Measurements from ENCODE around the gene ASIC4. TPM values are rescaled to one million over a fixed set of nuclear protein-coding genes. Genes with fewer than 3 reads are reported as not detected.
A peak's percentile ranks its signal among the peaks of the same experiment; 100 is the strongest.

ASIC4 gene
- total and polyA plus RNA-seq, 2 of the 13 experiments (the other 11 are each of a cell fraction or from before 2014, with no cell fraction given) = 0.03 TPM; not detected in 1

DNA sequence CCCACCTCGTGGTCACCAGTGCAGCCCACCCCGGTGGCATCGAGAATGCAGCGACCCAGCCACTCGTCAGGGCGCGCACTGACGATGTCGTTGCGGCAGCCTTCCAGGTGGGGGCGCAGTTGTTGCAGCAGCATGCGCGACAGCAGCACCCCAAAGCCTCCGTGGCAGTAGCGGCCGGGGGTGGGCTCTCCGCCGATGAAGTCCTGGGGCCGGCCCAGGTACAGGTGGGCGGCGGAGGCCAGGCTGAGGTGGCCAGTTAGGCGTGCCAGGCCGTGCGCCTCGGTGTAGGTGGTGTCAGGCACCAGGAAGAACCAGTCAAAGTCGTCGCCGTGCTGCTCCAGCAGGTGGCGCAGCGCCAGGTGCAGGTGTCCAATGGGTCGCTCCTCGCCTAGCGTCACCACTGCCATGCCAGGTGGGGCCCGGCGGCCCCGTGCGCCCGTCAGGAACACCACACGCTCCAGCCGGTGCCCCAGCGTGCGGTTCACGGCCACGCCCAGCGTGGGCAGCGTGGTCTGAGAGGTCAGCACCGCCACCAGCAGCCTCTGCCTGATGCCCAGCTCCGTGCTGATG lies 27.4 kb downstream of the ASIC4 start (continued):
- TF ChIP-seq ZFP36 (IDR thresholded peaks at IDR 0.05; ENCODE audit: borderline replicate concordance, low read depth, low read length, partially characterized antibody) (no peak), HNRNPLL (IDR thresholded peaks at IDR 0.05; ENCODE audit: low read depth, low read length, poor library complexity, severe bottlenecking) (peak; percentile 64), ZSCAN21 (CRISPR knock-in tag; IDR thresholded peaks at IDR 0.05; ENCODE audit: borderline replicate concordance) (peak; percentile 90), GATA4 (IDR thresholded peaks at IDR 0.05; ENCODE audit: borderline replicate concordance, low read depth) (no peak), ZNF703 (CRISPR knock-in tag; IDR thresholded peaks at IDR 0.05; ENCODE audit: borderline replicate concordance) (no peak), ZNF121 (CRISPR knock-in tag; IDR thresholded peaks at IDR 0.05) (peak; percentile 60; the same call in 1 of the 2 replicates), ZMYM4 (CRISPR knock-in tag; IDR thresholded peaks at IDR 0.05) (peak; percentile 86), PHF21A (CRISPR knock-in tag; IDR thresholded peaks at IDR 0.05) (no peak), GATAD1 (CRISPR knock-in tag; IDR thresholded peaks at IDR 0.05) (peak; percentile 70), AHDC1 (CRISPR knock-in tag; IDR thresholded peaks at IDR 0.05; ENCODE audit: borderline replicate concordance) (no peak), ZNF547 (CRISPR knock-in tag; IDR thresholded peaks at IDR 0.05) (no peak), ZKSCAN5 (CRISPR knock-in tag; IDR thresholded peaks at IDR 0.05) (no peak), ZFP41 (CRISPR knock-in tag; IDR thresholded peaks at IDR 0.05; ENCODE audit: borderline replicate concordance) (0 out of 2 replicates have a peak, but pooled peaks have one; percentile 62), THRA (CRISPR knock-in tag; IDR thresholded peaks at IDR 0.05; ENCODE audit: borderline replicate concordance) (no peak), RORA (CRISPR knock-in tag; IDR thresholded peaks at IDR 0.05) (no peak), GZF1 (CRISPR knock-in tag; IDR thresholded peaks at IDR 0.05) (no peak), ZNF747 (CRISPR knock-in tag; IDR thresholded peaks at IDR 0.05; ENCODE audit: borderline replicate concordance) (peak; percentile 88; the same call in 1 of the 2 replicates), ZNF530 (CRISPR knock-in tag; IDR thresholded peaks at IDR 0.05; ENCODE audit: low read depth) (no peak), ZNF552 (CRISPR knock-in tag; IDR thresholded peaks at IDR 0.05; ENCODE audit: borderline replicate concordance) (0 out of 2 replicates have a peak, but pooled peaks have one; percentile 71), GLI4 (CRISPR knock-in tag; IDR thresholded peaks at IDR 0.05; ENCODE audit: borderline replicate concordance) (no peak), MEIS1 (CRISPR knock-in tag; IDR thresholded peaks at IDR 0.05; ENCODE audit: borderline replicate concordance) (peak; percentile 97), NFYC (CRISPR knock-in tag; IDR thresholded peaks at IDR 0.05) (peak; percentile 48; the same call in 1 of the 2 replicates), ZNF660 (CRISPR knock-in tag; IDR thresholded peaks at IDR 0.05; ENCODE audit: borderline replicate concordance, low read depth) (peak; percentile 29; the same call in 1 of the 2 replicates), ONECUT2 (CRISPR knock-in tag; IDR thresholded peaks at IDR 0.05) (no peak)

All from HepG2 (cell line).